RPMI8226 (cell line): ENCODE measurements around the gene ERG.

Experiments
- DNase-seq: peaks from one replicate; pipeline ENCODE4 v3.0.0-alpha.2; 2015

Gene ERG, protein sequence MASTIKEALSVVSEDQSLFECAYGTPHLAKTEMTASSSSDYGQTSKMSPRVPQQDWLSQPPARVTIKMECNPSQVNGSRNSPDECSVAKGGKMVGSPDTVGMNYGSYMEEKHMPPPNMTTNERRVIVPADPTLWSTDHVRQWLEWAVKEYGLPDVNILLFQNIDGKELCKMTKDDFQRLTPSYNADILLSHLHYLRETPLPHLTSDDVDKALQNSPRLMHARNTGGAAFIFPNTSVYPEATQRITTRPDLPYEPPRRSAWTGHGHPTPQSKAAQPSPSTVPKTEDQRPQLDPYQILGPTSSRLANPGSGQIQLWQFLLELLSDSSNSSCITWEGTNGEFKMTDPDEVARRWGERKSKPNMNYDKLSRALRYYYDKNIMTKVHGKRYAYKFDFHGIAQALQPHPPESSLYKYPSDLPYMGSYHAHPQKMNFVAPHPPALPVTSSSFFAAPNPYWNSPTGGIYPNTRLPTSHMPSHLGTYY

GRCh38 chr21:38498057-38498833, at the start of gene ERG:
Gene ERG (minus strand): TSS chr21:38498477. CDS start chr21:38498380, 97 bp downstream.
- DNase-seq: no peak

DNA sequence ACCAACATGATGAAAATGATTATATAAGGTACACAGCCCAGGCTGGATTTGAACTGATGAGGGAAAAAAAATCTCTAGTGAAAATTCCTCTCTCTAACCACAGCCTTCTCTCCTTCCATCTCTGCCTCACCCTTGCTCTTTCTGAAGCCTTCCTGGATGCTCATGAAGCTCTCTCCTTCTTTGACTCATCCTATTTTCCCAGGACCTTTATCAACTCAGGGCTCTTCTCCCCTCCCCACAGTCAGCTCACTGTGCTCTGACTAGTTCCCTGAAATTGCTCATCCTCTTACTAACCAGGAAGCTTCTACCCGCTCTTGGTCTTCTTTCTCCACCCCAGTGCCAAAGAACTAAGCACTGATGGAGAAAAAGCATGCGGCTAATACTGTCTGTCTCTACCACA, 46.4 kb upstream of the ERG start:
- no peak for DNase-seq

GRCh38 chr21:38542263-38542662, 44.0 kb upstream of the ERG start:
- no peak for DNase-seq

GRCh38 chr21:38538353-38538752, 40.1 kb upstream of the ERG start:
- DNase-seq: no peak

GRCh38 chr21:38534591-38534990, 36.3 kb upstream of the ERG start:
- no peak for DNase-seq

DNA sequence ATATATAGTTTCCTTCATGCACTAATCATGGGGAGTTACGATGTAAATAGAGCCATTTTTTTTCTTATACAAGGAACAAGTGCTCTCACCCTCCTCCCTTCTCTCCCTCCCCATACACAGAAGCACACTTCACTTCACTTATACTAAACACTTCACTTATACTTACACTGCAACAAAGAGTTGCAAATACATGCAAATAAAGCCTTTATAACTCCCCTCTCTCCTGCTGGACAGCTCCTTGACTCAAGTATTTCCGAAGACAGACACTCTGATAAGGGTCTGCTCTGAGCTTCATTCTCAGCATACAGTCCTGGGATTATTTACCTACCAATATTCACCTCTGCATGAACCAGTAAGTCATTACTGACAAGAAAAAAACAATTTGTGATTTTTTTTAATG, 35.6 kb upstream of the ERG start:
- no peak for DNase-seq

GRCh38 chr21:38531591-38531990, 33.3 kb upstream of the ERG start:
- DNase-seq: no peak

GRCh38 chr21:38531039-38531541, 32.8 kb upstream of the ERG start:
- DNase-seq: no peak

DNA sequence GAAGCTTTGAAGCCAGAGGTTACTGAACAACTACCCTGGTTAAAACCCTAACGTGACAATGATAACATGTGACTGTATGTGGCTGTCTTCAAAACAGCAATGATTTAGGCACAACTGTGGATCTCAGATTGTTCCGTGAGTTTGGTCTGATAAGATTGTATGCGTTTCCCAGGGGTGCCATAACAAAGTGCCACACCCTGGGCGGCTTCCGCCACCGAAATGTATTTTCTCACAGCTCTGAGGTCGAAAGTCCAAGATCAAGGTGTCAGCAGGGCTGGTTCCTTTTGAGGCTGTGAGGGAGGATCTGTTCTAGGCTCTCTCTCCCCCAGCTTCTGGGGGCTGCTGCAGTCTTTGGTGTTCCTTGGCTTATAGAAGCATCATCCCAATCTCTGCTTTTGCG, 29.5 kb upstream of the ERG start:
- DNase-seq: no peak

DNA sequence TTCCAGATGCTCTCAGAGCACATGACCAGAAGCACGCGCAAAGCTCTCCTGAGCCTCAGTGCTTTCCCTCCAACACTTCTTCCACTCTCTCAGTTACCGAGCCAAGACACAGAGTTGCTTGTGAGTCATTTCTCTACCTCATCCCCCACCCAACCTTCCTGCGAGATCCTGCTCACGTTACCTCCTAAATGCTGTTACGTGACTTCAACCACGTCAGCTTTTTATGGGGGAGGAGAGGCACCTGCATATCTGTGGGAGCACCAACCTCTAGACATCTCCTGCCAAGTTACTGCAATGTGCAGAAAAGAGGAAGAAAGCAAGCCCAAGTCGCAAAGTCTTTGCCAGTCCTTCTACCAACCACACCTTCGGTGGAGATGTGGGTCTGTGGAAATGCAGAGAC, 27.2 kb upstream of the ERG start:
- peak; percentile 48 for DNase-seq

GRCh38 chr21:38524168-38525153, 26.2 kb upstream of the ERG start:
- no peak for DNase-seq

- DNase-seq: no peak
Observed at GRCh38 chr21:38520511-38520910, 22.2 kb upstream of the ERG start.

GRCh38 chr21:38511662-38512243, 13.5 kb upstream of the ERG start:
- DNase-seq: no peak

- no peak for DNase-seq
Observed at GRCh38 chr21:38511198-38511597, 12.9 kb upstream of the ERG start.

DNA sequence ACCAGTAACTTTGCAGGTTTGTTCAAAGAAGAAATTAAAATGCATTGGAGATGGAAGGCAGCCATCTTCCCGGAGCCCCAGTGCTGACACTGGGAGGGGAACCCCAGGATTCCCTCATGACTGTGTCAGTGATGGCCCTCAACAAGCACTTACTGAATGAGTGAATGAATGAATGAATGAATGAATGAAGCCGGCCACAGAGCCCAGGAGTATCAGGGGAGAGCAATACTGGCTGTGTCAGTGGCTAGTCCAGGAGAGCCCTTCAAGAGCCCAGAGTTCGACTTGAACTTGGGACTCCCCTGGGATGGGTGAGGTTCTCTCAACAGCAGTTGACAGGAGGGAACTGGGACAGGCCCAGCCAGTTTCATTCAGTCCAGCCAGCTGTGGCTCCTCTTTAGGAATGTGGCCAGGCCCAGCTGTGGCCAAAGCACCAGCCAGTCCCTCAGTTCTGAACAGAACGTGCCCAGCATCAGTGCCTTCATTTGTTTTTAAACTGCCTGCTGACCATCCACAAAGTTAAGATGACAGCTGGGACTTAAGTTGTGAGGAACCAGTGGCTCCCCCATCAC, 9.2 kb upstream of the ERG start:
- DNase-seq: no peak

DNA sequence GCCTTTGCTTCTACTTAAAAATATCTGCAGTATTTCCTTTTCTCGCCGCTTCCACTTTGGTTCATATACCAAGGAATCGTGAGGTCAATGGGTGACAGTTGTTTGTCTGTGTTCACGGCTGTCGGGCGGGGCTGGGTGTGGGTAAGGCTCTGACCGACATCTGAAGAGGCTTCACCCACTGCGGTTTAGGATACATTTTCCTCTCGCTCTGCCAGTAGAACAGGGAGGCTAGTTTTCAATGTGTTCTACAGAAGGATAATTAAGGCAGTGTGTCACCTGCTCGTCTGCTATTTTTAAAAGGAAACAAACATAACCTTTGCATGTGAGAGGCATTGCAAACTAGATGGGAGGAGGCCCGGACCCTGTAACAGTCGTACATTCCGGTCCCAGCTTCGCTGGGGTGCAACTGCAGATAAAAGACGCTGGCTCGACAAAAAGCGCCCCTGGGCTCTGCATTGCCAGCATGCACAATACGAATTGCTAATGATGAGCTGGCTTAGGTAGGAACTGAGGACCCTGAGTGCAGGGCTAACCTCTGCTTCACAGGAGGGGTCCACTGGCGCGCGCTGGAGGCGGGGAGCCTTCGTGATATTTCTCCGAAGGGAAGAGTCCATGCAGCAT, 8.5 kb upstream of the ERG start:
- peak; percentile 57 for DNase-seq

- peak; percentile 70 for DNase-seq
Observed at GRCh38 chr21:38505654-38506523, 7.6 kb upstream of the ERG start.

DNA sequence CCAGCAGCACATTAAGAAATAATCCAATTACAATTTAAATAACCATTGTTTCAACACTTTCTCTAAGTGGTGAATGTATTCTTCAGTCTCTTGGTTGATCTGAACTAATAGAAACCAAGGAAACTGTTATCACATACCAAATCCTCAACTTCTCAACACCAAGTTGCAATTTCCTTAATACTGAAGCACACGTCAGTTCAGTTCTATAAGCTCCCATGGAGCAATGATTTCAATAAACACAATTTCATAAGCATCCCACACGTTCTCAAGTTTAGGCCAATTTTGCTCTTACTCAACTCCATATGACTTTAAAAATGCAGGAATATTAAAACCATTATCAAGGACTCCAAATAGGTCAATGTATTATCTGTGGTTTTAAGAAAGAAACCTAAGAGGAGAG, 5.8 kb upstream of the ERG start:
- DNase-seq: no peak

- DNase-seq: no peak
Observed at GRCh38 chr21:38503583-38503982, 5.3 kb upstream of the ERG start.

- no peak for DNase-seq
Observed at GRCh38 chr21:38500073-38500472, 1.8 kb upstream of the ERG start.
